NCI-H748 (cell line): Measurements from ENCODE around the gene SP9.

Experiments
- DNase-seq: peaks from one replicate; lab custom pipeline; 2025; ENCODE audit not compliant: unreplicated experiment; lab: John Stamatoyannopoulos, UW

Gene SP9

DNA sequence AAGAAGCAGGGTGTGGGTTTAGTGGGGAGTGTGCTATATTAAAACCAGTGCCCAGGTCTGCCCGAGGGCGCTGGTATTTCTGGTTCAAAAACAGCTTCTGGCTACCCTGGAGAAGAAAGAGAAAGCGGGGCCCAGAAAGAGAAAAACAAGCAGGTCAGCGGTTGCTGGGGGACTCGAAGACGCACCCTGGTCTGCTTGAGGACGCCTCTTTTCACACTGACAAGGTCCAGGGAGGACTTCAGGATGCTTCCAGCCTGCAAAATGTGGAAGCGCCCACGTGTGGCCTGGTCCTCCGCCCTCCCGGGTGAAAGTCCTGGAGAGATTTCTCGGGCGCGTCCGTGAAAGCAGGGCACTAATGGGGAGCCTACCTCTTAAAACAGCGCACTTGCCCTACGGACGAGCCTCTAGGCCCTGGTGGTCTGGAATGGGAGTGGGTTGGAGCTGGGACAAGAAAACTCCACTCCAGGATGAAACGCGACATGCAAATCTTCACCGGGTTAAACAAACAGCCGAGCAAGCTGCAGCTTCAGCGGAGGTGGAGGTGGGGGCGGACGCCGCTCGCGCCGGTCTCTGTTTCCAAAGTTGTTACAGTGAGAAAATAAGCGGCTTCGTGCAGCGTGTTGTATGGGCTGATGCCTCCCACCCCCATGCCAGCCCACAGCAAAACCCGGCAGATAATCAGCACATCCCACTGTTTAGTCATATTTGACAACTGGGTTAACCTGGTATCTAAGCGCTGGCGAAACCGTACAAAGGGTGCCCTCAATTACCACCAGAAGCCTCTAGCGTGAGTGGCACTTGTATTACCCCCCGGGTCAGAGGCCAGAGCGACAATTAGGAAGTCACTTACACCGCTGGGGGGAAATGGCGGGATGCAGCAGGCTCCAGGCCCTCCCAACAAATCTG lies 1.1 kb upstream of the SP9 start:
- DNase-seq = peak; percentile 13

DNA sequence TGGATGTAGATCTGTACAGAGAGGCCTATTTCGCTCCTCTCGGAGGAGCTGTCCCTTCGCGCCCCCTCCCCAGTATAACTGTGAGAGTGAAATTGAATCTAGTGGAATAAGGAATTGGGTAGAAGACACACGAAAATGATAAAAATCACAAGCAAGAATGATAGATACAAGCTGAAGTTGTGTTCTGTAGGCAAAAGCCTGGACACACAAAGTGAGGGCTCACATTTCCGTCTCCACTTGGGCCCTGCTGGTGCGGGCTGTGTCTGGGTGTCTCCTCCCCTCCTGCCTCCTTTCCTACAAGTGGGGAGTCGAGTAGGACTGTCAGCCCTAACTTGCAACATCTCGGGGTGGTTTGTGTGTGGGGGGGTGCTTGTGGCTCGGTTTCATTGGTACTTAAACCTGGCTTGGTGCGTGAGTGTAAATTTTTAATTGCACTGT lies 457 bp upstream of the SP9 start:
- DNase-seq = no peak

DNA sequence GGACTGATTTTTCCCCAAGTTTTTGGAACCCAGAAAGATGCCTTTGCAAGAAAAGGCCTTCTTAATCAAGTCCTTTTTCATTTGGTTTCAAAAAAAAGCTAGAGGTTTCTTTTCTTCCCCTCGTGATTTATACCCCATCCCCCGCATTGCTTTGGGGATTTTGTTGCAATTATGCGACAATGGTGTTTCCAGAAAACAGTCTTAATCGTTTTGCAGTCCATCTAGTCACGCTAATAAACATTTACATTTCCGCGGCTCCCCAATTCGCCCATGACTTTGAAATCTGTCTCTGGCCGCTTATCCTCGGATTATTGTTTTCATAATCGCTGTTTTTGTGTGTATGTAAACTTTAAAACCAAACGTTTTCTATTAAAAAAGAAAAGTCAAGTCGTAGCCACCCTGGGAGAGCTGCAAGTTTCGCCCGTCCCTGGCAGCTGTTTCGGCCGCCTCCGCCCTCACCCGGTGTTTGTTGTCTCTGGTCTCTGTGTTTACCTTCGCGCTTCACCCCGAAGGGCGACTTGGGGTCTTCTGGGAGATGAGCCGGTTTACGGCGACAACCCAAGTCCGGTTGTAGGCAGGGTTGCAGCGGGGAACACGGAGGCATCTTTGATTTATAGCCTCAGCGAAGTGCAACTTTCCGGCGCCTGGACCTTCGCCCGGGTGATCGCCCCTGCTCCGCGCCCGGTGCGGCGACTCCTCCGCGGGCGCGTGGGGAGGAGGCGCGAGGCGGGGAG lies 667 bp downstream of the SP9 start:
- peak; percentile 64 for DNase-seq

DNA sequence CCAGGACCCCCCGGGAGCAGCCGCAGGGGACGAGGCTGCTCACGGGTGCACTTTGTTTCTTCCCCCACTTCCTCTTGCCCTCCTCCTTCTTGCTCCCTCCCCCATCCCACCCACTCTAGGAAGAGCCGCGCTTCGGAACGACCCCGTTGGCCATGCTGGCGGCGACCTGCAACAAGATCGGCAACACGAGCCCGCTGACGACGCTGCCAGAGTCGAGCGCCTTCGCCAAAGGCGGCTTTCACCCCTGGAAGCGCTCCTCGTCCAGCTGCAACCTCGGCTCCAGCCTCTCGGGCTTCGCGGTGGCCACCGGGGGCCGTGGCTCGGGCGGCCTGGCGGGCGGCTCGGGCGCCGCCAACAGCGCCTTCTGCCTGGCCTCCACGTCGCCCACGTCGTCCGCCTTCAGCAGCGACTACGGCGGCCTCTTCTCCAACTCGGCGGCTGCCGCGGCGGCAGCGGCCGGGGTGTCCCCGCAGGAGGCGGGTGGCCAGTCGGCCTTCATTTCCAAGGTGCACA lies 1.3 kb downstream of the SP9 start:
- DNase-seq = peak; percentile 81

DNA sequence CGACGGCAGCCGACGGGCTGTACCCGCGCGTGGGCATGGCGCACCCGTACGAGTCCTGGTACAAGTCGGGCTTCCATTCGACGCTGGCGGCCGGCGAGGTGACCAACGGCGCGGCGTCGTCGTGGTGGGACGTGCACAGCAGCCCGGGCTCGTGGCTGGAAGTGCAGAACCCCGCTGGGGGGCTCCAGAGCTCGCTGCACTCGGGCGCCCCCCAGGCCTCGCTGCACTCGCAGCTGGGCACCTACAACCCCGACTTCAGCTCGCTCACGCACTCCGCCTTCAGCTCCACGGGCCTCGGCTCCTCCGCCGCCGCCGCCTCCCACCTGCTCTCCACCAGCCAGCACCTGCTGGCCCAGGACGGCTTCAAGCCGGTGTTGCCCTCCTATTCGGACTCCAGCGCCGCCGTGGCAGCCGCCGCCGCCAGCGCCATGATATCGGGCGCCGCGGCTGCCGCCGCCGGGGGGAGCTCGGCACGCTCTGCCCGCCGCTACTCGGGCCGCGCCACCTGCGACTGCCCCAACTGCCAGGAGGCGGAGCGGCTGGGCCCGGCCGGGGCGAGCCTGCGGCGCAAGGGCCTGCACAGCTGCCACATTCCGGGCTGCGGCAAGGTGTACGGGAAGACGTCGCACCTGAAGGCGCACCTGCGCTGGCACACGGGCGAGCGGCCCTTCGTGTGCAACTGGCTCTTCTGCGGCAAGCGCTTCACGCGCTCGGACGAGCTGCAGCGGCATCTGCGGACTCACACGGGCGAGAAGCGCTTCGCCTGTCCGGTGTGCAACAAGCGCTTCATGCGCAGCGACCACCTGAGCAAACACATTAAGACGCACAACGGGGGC lies 2.0 kb downstream of the SP9 start:
- DNase-seq = peak; percentile 87

DNA sequence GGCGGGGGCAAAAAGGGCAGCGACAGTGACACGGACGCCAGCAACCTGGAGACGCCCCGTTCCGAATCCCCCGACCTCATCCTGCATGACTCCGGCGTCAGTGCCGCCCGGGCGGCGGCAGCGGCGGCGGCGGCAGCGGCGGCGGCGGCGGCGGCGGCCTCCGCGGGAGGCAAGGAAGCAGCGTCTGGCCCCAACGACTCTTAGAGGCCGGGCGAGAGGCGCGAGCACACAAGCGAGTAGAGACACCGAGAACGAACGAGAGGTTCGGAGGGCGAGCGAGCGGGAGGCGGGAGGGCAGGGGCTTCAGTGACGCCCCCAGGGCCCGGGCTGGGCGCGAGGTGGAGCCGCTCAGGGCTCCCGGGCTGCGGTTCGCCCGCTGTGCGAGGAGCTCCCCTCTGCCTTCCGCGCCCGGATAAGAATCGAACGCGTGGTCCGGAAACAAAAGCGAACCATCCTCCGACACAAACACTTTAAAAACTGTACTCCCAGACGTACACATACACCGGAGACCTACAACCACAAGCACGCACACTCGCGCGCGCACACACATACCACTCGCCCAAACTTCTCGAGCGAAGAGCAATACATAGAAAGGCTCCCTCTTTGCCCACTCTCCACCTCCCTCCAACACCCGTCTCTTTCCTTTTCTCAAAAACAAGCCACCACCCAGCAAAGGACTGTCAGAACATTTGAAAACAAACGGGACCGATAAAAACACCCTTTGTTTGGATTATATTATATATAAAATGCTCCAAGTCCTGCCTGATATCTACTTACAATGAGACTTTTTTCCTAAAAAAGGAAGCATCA lies 2.8 kb downstream of the SP9 start:
- DNase-seq = peak; percentile 77

DNA sequence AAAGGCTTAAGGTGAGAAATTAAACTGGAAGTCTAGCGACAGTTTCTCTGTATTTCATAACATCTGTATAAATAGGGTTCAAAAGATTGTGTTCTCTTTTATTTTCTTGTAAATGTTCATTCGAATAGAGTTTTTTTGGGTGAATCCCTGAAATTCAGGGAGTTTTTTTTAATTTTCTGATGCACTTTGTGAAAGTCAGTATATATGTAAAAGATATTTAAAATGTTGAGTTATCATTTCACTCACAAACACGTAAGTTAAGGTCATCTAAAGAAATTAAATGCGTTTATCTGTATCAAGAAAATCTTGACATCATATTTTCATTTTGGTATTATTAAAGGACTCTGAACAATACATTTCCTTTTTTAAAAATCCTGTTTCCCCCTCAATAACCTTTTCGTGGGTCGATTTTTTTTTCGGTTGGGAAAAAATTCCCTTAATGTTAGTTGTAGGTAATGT lies 3.4 kb downstream of the SP9 start:
- DNase-seq = no peak

DNA sequence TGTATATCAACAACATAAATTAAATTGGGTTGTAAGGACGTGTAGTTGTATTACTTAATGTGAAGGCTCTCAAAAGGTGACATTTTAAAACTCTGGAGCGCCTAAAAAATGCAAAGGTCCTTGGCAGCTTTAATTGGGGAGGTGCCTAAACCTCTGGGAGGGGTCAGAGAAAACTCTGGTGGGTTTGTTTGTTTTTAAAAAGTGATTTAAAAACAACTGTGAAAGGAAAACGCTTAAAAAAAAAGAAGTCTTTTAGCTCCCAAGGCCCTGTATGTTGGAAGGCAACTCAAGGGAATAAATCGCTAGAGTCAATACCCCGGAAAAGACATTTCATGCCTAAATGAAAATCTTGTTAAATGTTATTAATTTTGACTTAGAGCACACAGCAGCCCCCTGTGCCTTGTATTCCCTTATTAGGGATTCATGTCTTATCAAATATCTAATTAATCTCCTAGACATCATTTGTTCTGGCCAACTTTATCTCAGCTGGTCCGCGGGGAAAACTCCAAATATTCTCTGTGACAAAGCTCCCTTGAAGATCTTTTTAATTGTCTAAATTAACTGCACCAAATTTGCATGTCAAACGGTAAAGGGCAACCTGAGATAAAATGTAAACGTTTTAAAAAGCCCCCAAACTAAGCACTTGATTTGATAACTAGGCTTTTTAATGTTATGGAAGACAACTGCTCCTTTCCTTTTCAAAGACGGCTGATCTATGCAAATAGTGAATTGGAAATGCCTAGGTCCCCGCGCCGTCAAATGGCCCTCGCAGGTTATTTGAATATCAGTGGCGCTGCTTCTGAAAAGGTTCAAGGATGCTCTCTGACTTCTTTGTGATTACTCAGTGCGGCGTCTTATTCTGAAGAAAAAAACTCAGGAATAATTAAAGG lies 4.2 kb downstream of the SP9 start:
- DNase-seq = peak; percentile 22

DNA sequence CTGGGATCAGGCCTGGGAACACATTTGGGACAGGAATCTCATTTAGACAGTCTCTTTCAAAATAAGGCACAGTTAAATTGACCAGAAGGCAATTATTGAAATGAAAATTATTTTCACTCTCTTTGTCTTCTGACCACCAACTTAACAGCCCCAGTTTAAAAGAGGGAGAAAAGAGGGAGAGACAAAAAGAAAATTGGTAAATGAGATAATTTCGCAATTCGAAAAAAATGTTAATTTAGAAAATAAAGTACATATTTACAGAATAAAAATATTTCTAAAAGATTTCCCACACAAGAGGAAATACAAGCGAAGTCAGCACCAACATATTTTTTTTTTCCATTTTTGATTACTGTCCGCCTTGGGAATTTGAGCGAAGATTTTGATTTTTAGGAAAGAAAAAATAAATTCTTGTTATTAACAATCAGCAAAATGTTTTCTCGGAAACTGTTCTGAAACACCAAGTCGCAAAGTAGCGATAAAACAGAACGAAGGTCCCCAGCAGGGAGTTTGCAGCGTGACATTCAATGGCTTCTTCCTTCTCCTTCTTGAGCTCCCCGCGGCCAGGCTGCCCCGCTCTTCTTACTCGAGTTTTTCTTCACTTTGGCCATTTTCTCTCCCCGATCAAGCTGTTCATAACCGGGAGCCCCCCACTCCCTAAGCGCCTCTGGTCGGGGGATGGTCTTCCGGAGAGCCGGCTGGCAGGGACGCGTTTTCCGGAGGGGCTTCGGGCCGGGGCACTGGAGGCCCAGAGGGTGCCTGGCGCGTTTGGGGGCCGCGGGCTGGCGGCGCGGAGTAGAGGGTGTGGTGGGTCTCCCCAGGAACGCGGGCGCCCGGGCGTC lies 5.0 kb downstream of the SP9 start:
- DNase-seq = no peak

DNA sequence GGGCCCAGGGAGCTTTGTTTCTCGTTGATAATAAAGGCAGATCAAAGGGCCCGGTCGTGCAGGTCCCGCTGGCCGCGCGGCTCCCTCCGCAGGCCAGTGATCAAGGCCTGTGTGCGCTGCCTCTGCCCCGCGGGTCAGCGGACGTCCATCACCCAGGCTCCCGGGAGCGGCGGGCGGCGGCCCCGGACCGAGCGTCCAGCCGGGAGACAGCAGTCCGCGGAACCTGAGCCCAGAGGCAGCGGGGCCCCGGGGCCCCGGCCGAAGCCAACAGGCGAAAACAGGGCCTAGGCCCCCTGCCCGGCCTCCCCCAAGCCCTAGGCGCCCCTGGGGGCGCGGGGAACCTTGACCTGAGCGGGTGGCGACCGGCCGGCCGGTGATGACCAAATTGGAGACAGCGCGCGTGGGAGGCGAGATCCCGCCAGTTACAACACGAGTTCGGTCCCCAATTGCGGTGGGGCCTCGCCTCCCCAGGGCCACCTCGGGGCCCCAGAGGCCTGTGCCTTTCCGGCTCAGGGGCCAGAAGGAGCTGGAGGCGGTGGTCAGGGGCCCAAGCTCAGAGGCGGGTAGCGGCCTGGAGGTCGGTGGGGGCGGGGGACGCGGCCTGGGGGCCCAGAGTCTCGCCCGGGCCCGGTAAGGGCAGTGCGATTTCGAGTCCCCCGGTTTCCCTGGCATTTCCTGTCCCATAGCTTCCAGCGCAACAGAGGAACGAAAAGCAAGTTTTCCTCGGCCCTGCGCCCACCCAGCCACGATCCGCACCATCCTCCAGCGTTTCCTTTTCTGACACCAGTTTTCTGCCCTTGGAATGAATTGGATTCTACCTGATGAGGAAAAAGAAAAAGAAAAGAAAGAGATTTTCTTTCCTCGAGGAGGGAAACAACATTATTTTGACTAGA lies 5.9 kb downstream of the SP9 start:
- DNase-seq = no peak

DNA sequence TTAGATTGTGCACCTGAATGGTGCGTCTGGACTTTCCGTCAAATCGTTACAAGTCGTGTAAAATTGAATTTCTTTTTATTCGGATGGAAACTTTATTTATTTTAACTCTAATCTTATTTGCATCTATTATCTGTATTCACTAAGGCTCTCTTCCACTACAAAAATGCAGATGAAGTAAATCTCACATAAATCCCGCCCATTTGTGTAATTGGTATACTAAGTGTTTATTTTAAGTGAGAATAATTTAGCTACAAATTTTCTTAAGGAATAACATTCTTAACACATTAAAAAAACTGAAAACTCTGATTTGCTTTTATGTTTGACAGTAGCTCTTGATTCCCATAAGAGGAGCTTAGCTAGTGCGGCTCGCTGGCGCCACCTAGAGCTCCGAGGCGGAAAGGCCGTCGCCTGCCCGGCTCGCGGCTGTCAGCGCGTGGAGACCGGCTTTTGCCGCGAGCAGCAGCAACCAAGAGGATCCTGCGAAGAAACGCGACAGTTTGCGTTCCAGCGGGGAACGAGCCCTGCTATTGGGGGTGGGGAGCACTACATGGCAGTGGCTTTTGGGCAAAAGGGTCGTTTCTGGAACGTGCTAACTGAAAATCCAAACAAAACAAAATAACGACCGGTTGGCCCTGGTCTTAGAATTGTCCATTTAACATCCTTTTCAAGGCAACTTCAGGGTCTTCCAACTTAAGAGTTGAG lies 6.7 kb downstream of the SP9 start:
- DNase-seq = peak; percentile 85

DNA sequence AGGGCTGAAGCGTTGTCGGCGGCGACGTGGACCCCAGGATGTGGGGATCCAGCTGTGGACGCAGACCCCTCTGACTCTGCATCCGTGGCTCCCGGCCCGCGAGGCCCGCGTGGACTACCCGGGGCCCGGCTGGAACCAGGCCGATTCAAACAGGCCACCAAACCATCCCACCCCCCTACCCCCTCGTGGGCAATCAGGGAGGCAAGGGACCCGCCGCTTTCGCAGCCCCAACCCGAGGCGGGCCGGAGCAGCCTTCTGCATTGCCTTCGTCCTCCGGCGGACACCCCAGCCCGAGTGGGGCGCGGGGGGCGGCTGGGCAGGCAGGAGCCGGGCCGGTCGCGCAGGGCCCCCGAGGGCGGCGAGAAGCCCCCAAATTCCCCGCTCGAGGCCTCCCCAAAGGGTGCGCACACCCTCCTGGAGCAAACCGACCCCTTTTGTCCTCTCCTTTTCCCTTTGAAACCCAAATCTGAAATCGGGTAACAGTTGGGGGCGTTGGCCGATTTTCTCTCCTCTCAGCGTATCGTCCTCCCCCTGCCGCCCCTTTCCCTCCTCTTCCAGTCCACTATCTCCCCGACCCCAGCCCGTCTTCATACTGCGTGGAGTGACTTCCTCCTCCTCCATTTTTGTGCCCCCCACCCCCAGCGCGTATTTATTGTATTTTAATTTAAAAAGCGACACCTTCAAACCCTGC lies 7.4 kb downstream of the SP9 start:
- peak; percentile 45 for DNase-seq

DNA sequence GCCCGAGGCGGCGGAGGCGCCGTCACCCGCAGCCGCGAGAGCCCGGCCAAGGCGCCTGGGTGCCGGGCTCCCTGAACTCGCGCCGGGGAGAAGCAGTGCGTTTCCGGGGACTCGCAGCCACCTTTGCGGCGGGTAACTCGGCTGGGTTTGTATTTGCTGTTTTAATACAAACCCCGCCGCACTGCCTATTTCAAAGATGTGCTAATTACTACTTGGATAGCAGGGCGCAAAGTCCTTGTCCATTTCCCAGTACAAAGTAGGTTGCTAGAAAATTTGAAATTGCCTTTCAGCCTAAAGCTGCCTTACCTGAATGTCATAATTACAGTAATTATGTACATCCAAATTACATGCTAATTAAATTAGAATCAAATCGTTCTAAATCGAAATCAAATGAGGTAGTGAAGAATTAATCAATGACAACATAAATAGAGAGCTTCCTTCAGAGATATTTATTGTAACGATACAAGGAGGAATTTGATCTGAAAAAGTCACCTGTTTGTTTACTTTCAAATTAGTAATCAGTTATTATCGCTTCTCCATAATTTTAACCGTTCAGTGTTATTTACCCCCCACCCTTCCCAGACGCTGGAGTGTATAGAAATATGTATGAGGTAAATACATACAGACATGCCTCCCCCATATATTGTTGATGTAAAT lies 8.1 kb downstream of the SP9 start:
- peak; percentile 72 for DNase-seq

DNA sequence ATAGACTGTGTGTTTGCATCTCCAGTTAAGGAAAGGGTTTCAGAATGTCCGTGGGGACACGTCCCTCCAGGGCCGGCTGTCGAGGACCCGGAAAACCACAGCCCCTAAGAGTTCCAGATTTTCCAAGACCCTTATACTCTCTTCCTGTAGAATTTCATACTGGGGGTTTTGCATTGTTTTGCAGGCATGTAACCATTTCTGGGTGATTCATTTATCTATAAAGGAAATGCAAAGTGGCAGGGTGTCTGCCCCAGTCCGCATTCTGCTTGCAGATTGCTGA lies 8.5 kb downstream of the SP9 start:
- DNase-seq = peak; percentile 13

DNA sequence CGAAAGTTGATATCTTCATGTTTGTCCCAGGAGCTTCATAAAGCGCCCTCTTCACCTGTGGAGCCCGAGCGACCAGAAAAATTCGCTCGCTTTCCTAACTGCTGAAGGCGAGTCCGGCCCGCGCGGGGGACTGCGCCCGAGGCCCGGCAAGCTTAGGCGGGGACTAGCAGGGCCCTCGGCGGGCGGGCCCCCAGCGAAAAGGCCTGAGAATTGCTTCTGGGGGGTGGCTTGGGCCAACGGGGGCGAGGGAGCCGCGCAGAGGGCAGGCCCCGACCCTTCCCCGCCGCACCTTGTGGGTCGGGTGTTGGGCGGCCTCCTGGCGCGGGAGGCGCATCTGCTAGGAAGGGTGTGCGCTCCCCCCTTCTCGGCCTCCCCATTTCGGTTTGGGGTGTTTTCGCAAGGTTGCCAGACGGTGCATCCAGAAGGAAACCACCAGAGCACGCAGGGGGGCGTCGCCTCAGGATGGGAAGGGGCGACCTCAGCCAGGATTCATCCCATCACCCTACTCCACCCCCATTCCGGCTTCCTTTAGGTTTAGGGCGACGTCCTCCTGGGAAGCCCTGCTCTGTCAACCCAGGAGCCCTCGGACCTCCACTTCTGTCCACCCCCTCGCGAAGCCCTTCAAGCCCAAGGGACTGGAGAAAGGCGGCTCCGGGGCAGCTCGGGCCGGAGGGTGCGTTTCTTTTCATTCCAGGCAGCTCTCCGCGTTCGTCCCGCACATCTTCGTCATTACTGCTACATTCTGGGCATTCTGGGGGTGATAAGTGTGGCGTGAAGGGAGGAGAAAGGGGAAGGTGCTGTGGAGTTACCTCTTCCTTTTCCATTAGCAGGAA lies 9.1 kb downstream of the SP9 start:
- DNase-seq = no peak
